HL-60 (cell line): ENCODE data around the gene FSTL4.

Experiments
- CTCF ChIP-seq: IDR thresholded peaks from one replicate; pipeline ENCODE4 v1.5.1; 2011; ENCODE audit warnings: low read length, control low read depth, inconsistent platforms; ENCODE audit not compliant: insufficient read depth
- GABPA ChIP-seq: IDR thresholded peaks from 2 replicates; pipeline ENCODE4 v1.6.1; 2012; ENCODE audit warnings: low read depth
- POLR2AphosphoS5 ChIP-seq: IDR thresholded peaks from 2 replicates; pipeline ENCODE4 v1.6.1; 2012; ENCODE audit warnings: low read depth
- REST ChIP-seq: IDR thresholded peaks from 2 replicates; pipeline ENCODE4 v1.6.1; 2012; ENCODE audit warnings: low read depth; ENCODE audit not compliant: insufficient replicate concordance

- no peak for TF ChIP-seq CTCF
- no peak for TF ChIP-seq POLR2AphosphoS5
- no peak for TF ChIP-seq REST
- TF ChIP-seq GABPA = no peak
These were observed 273.6 kb downstream of the FSTL4 start for GRCh38 chr5:133338504-133339355.
